ENCODE data around the gene MYO6.
A peak's percentile ranks its signal among the peaks of the same experiment; 100 is the strongest.

The MYO6 gene

GRCh38 chr6:75743971-75744370 is 5.1 kb upstream of the MYO6 start:
- TF ChIP-seq ZFX (IDR thresholded peaks at IDR 0.05; ENCODE audit: borderline replicate concordance) (no peak), CTCF (IDR thresholded peaks at IDR 0.05) (no peak)
- H3K27ac ChIP-seq, result peak overlapping the region; percentile 93

GRCh38 chr6:75745404-75745803 is 3.6 kb upstream of the MYO6 start:
- H3K27ac ChIP-seq, result peak overlapping the region; percentile 93
- TF ChIP-seq CTCF (IDR thresholded peaks at IDR 0.05), result no peak
- TF ChIP-seq ZFX (IDR thresholded peaks at IDR 0.05; ENCODE audit: borderline replicate concordance), result no peak

- peak overlapping the region; percentile 93 for H3K27ac ChIP-seq
Observed at GRCh38 chr6:75746221-75746620, 2.8 kb upstream of the MYO6 start.

GRCh38 chr6:75747152-75747992 is 1.7 kb upstream of the MYO6 start:
- peak overlapping the region; percentile 93 for H3K27ac ChIP-seq

More at GRCh38 chr6:75746221-75746620, 2.8 kb upstream of the MYO6 start:
- no peak for TF ChIP-seq ZFX (IDR thresholded peaks at IDR 0.05; ENCODE audit: borderline replicate concordance)
- TF ChIP-seq CTCF (IDR thresholded peaks at IDR 0.05), result no peak

GRCh38 chr6:75748003-75748742 is 866 bp upstream of the MYO6 start:
- TF ChIP-seq ZFX (IDR thresholded peaks at IDR 0.05; ENCODE audit: borderline replicate concordance), result no peak
- no peak for TF ChIP-seq CTCF (IDR thresholded peaks at IDR 0.05)
- H3K27ac ChIP-seq, result peak overlapping the region; percentile 93

More at GRCh38 chr6:75747152-75747992, 1.7 kb upstream of the MYO6 start:
- TF ChIP-seq ZFX (IDR thresholded peaks at IDR 0.05; ENCODE audit: borderline replicate concordance) (no peak), CTCF (IDR thresholded peaks at IDR 0.05) (no peak)

GRCh38 chr6:75751443-75751842 is 2.4 kb downstream of the MYO6 start:
- no peak for TF ChIP-seq CTCF (IDR thresholded peaks at IDR 0.05)
- no peak for TF ChIP-seq ZFX (IDR thresholded peaks at IDR 0.05; ENCODE audit: borderline replicate concordance)
- no peak overlapping the region for H3K27ac ChIP-seq

GRCh38 chr6:75752365-75752764 is 3.3 kb downstream of the MYO6 start:
- no peak for TF ChIP-seq ZFX (IDR thresholded peaks at IDR 0.05; ENCODE audit: borderline replicate concordance)
- TF ChIP-seq CTCF (IDR thresholded peaks at IDR 0.05), result no peak
- no peak overlapping the region for H3K27ac ChIP-seq

Data from 22Rv1 (cell line).